Measurements from ENCODE around the gene TFF2.

DNA sequence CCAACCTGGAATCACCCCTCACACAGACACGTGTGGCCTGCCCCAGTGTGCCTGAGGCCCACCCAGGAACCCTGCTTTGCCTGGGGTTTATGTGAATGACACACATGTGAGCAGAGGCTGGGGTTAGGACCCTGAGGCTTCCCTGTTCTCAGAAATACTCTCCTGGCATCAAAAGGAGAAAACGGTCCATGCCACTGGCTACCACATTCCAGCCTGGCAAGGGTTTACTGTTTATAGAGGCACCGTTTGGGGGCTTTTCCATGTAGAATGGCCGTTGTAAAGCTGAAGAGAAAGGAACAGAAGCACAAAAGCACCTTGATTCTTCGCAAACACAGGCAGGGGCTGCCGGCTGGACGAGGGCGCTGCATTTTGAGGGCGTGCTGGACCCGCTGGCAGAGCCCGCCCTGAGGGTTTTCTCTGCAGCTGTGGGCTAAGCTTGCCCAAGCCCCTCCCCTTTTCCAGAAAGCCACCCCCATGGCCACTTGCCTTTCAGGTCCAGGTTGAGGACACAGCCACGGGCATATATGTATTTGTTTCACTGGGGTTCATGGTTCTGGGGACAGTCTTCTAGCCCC lies 48.6 kb downstream of the TFF2 start:
- no peak for TF ChIP-seq PPARA (CRISPR knock-in tag; IDR thresholded peaks at IDR 0.05; ENCODE audit: borderline replicate concordance)
- TF ChIP-seq, protein P1, sequence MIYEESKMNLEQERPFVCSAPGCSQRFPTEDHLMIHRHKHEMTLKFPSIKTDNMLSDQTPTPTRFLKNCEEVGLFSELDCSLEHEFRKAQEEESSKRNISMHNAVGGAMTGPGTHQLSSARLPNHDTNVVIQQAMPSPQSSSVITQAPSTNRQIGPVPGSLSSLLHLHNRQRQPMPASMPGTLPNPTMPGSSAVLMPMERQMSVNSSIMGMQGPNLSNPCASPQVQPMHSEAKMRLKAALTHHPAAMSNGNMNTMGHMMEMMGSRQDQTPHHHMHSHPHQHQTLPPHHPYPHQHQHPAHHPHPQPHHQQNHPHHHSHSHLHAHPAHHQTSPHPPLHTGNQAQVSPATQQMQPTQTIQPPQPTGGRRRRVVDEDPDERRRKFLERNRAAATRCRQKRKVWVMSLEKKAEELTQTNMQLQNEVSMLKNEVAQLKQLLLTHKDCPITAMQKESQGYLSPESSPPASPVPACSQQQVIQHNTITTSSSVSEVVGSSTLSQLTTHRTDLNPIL (CRISPR knock-in tag; IDR thresholded peaks at IDR 0.05; ENCODE audit: low read depth), result no peak
- TF ChIP-seq, protein P2, sequence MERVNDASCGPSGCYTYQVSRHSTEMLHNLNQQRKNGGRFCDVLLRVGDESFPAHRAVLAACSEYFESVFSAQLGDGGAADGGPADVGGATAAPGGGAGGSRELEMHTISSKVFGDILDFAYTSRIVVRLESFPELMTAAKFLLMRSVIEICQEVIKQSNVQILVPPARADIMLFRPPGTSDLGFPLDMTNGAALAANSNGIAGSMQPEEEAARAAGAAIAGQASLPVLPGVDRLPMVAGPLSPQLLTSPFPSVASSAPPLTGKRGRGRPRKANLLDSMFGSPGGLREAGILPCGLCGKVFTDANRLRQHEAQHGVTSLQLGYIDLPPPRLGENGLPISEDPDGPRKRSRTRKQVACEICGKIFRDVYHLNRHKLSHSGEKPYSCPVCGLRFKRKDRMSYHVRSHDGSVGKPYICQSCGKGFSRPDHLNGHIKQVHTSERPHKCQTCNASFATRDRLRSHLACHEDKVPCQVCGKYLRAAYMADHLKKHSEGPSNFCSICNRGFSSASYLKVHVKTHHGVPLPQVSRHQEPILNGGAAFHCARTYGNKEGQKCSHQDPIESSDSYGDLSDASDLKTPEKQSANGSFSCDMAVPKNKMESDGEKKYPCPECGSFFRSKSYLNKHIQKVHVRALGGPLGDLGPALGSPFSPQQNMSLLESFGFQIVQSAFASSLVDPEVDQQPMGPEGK (CRISPR knock-in tag; IDR thresholded peaks at IDR 0.05; ENCODE audit: borderline replicate concordance), result no peak
- no peak for TF ChIP-seq ESRRG (CRISPR knock-in tag; IDR thresholded peaks at IDR 0.05)

All from SK-N-SH treated with all-trans-retinoic acid at 6 μM for 48 hours (cell line).